SJSA1 (cell line): ENCODE measurements around the gene IGF2R. TPM values are rescaled to one million over a fixed set of nuclear protein-coding genes. Genes with fewer than 3 reads are reported as not detected.
"Not testable (repeated sequence)": the region's sequence is repeated elsewhere in the genome, so short reads cannot be mapped to it uniquely, and the experiment has no call there.

Experiments
- DNase-seq, 2 experiments: peaks; one replicate each; pipeline ENCODE4 v3.0.0-alpha.2; 2015 to 2020; ENCODE audit warnings: low spot score in 2 of 2, low read depth in 1 of 2
- H3K27ac ChIP-seq: fragments of 250-450 bp; sonication (Bioruptor Pico); 2 replicates; pipeline ENCODE4 v1.5.1; 2020; ENCODE audit warnings: mild to moderate bottlenecking, moderate library complexity
- H3K27me3 ChIP-seq: fragments of 250-450 bp; sonication (Bioruptor Pico); replicated peaks from 2 replicates; pipeline ENCODE4 v1.5.1; 2020; ENCODE audit warnings: mild to moderate bottlenecking, moderate library complexity
- H3K36me3 ChIP-seq: fragments of 250-450 bp; sonication (Bioruptor Pico); 2 replicates; pipeline ENCODE4 v1.5.1; 2020; ENCODE audit warnings: mild to moderate bottlenecking
- H3K4me1 ChIP-seq: fragments of 250-450 bp; sonication (Bioruptor Pico); replicated peaks from 2 replicates; pipeline ENCODE4 v1.6.1; 2021; ENCODE audit warnings: mild to moderate bottlenecking
- H3K4me3 ChIP-seq: fragments of 250-450 bp; sonication (Bioruptor Pico); 2 replicates; pipeline ENCODE4 v1.5.1; 2020; ENCODE audit warnings: mild to moderate bottlenecking
- H3K9me3 ChIP-seq: fragments of 250-450 bp; sonication (Bioruptor Pico); replicated peaks from 2 replicates; pipeline ENCODE4 v1.5.1; 2020; ENCODE audit warnings: mild to moderate bottlenecking
- total RNA-seq: library from RNA; depleted of rRNA; stranded (reverse); fragments of >200 nt; shearing (Covaris generic); gene quantifications from 2 replicates; pipeline ENCODE4 v1.2.3, GENCODE V29; 2014

IGF2R gene
- total RNA-seq, 1 experiment from 2014 or later, result 54.7 TPM

- no peaks in the 10 kb centered on the region for H3K36me3 ChIP-seq
- H3K9me3 ChIP-seq, result no peaks in the 10 kb centered on the region
- H3K27ac ChIP-seq, result no peak overlapping the region
- no peak overlapping the region for H3K4me3 ChIP-seq
- no peak for DNase-seq
- no peaks in the 10 kb centered on the region for H3K27me3 ChIP-seq
- H3K4me1 ChIP-seq, result no peaks in the 10 kb centered on the region
Observed at GRCh38 chr6:160128879-160129516, 160.1 kb downstream of the IGF2R start.

GRCh38 chr6:160129881-160130615 is 161.2 kb downstream of the IGF2R start:
- no peak overlapping the region for H3K27ac ChIP-seq
- H3K9me3 ChIP-seq, result no peaks in the 10 kb centered on the region
- no peaks in the 10 kb centered on the region for H3K4me1 ChIP-seq
- H3K4me3 ChIP-seq, result no peak overlapping the region
- DNase-seq, result no peak
- no peaks in the 10 kb centered on the region for H3K27me3 ChIP-seq
- no peaks in the 10 kb centered on the region for H3K36me3 ChIP-seq

GRCh38 chr6:160130729-160131484 is 162.0 kb downstream of the IGF2R start:
- Histone ChIP-seq H3K4me1 (no peaks in the 10 kb centered on the region), H3K27ac (no peak overlapping the region), H3K9me3 (no peaks in the 10 kb centered on the region), H3K4me3 (no peak overlapping the region), H3K36me3 (no peaks in the 10 kb centered on the region), H3K27me3 (no peaks in the 10 kb centered on the region)
- no peak for DNase-seq

- Histone ChIP-seq H3K4me1 (no peaks in the 10 kb centered on the region), H3K36me3 (no peaks in the 10 kb centered on the region), H3K27ac (no peak overlapping the region), H3K9me3 (no peaks in the 10 kb centered on the region), H3K27me3 (no peaks in the 10 kb centered on the region), H3K4me3 (no peak overlapping the region)
- DNase-seq, result no peak
Observed at GRCh38 chr6:160131636-160132296, 162.9 kb downstream of the IGF2R start.

GRCh38 chr6:160132297-160132637 is 163.4 kb downstream of the IGF2R start:
- Histone ChIP-seq H3K4me3 (no peak overlapping the region), H3K9me3 (no peaks in the 10 kb centered on the region), H3K27me3 (no peaks in the 10 kb centered on the region), H3K27ac (no peak overlapping the region), H3K36me3 (no peaks in the 10 kb centered on the region), H3K4me1 (no peaks in the 10 kb centered on the region)
- no peak for DNase-seq

- H3K27ac ChIP-seq, result no peak overlapping the region
- H3K27me3 ChIP-seq, result no peaks in the 10 kb centered on the region
- H3K4me3 ChIP-seq, result no peak overlapping the region
- no peak for DNase-seq
- H3K4me1 ChIP-seq, result no peaks in the 10 kb centered on the region
- no peaks in the 10 kb centered on the region for H3K9me3 ChIP-seq
- no peaks in the 10 kb centered on the region for H3K36me3 ChIP-seq
Observed at GRCh38 chr6:160132776-160133338, 164.0 kb downstream of the IGF2R start.

- no peaks in the 10 kb centered on the region for H3K27me3 ChIP-seq
- no peak for DNase-seq
- no peak overlapping the region for H3K4me3 ChIP-seq
- H3K36me3 ChIP-seq, result no peaks in the 10 kb centered on the region
- H3K9me3 ChIP-seq, result no peaks in the 10 kb centered on the region
- H3K27ac ChIP-seq, result no peak overlapping the region
- H3K4me1 ChIP-seq, result peaks cover 4% of the 10 kb centered on the region; the same call in 1 of the 2 replicates
Observed at GRCh38 chr6:160133441-160134336, 164.8 kb downstream of the IGF2R start.

GRCh38 chr6:160134337-160134751 is 165.5 kb downstream of the IGF2R start:
- H3K27me3 ChIP-seq, H3K9me3 ChIP-seq, H3K4me1 ChIP-seq, H3K4me3 ChIP-seq, H3K36me3 ChIP-seq, DNase-seq, H3K27ac ChIP-seq: not testable (repeated sequence)

- peaks cover 11% of the 10 kb centered on the region for H3K4me1 ChIP-seq
- no peak overlapping the region for H3K4me3 ChIP-seq
- DNase-seq, result no peak
- H3K9me3 ChIP-seq, result no peaks in the 10 kb centered on the region
- no peak overlapping the region for H3K27ac ChIP-seq
- H3K36me3 ChIP-seq, result no peaks in the 10 kb centered on the region
- no peaks in the 10 kb centered on the region for H3K27me3 ChIP-seq
Observed at GRCh38 chr6:160134779-160135547, 166.1 kb downstream of the IGF2R start.

GRCh38 chr6:160135907-160136655 is 167.2 kb downstream of the IGF2R start:
- Histone ChIP-seq H3K27me3 (no peaks in the 10 kb centered on the region), H3K36me3 (no peaks in the 10 kb centered on the region), H3K9me3 (no peaks in the 10 kb centered on the region), H3K4me3 (no peak overlapping the region), H3K4me1 (peaks cover 11% of the 10 kb centered on the region), H3K27ac (no peak overlapping the region)
- DNase-seq, result no peak

- Histone ChIP-seq H3K9me3 (no peaks in the 10 kb centered on the region), H3K4me3 (no peak overlapping the region), H3K27me3 (no peaks in the 10 kb centered on the region), H3K4me1 (peaks cover 11% of the 10 kb centered on the region), H3K36me3 (no peaks in the 10 kb centered on the region), H3K27ac (no peak overlapping the region)
- no peak for DNase-seq
Observed at GRCh38 chr6:160137130-160137988, 168.5 kb downstream of the IGF2R start.
